Left lung (tissue), 10 donors: Measurements from ENCODE around the gene MAJIN. TPM values are rescaled to one million over a fixed set of nuclear protein-coding genes. Genes with fewer than 3 reads are reported as not detected.

Experiments used
- ATAC-seq: fragments of 200-7000 bp; cut with Tn5 transposase; one replicate; pipeline ENCODE4 v1.9.1; 2020; ENCODE audit warnings: moderate library complexity
- DNase-seq, 4 donors: peaks; one replicate each; pipeline ENCODE4 v3.0.0-alpha.2; 2013 to 2020
- H3K27ac ChIP-seq, 2 donors: fragments of 200-600 bp; sonication (generic) in 1 of 2; one replicate each; pipeline versions ENCODE4 v1.5.0 to v1.8.0; 2020 to 2021
- H3K27me3 ChIP-seq, 2 donors: fragments of 200-600 bp; sonication (generic) in 1 of 2; one replicate each; pipeline versions ENCODE4 v1.5.0 to v1.8.0; 2020 to 2021
- H3K36me3 ChIP-seq, 2 donors: fragments of 200-600 bp; sonication (generic) in 1 of 2; one replicate each; pipeline versions ENCODE4 v1.5.0 to v1.8.0; 2020 to 2021
- H3K4me1 ChIP-seq, 2 donors: fragments of 200-600 bp; one replicate each; pipeline ENCODE4 v1.8.0; 2021
- H3K4me3 ChIP-seq, 2 donors: fragments of 200-600 bp; sonication (generic) in 1 of 2; one replicate each; pipeline versions ENCODE4 v1.5.0 to v1.8.0; 2020 to 2021; ENCODE audit warnings: mild to moderate bottlenecking in 1 of 2
- H3K9me3 ChIP-seq, 2 donors: fragments of 200-600 bp; sonication (generic) in 1 of 2; one replicate each; pipeline versions ENCODE4 v1.5.0 to v1.8.0; 2020 to 2021
- intact Hi-C, 2 donors: fragments of 100-400 bp; cut with DNase I; formaldehyde crosslinking; loops; one replicate each; pipeline versions ENCODE4 v1.11.2 to v1.14.2; 2022
- polyA plus RNA-seq, 6 donors: library from polyadenylated mRNA; unstranded; fragments of 120-200 nt; gene quantifications; one replicate each; pipeline ENCODE4 v1.2.1, GENCODE V29; 2013; ENCODE audit not compliant: insufficient read length in 6 of 6
- total RNA-seq, 2 donors: library from RNA; stranded (reverse); fragmentation: NEBNext Ultra II Directional; extraction: Animal tissue kit (Norgen Biotek cat#: 25700); gene quantifications; one replicate each; pipeline ENCODE4 v1.2.1, GENCODE V29; 2021
- TF ChIP-seq, protein P1 (sequence below), 2 donors: fragments of 200-600 bp; sonication (generic) in 1 of 2; IDR thresholded peaks; one replicate each; pipeline versions ENCODE4 v1.5.0 to v1.8.0; 2021; ENCODE audit warnings: antibody characterized with exemption in 2 of 2
- donor health status: DM: no; HTN: yes; CAD: no.
- donor health status: DM: no; HTN: no; CAD: no.

The MAJIN gene
- total and polyA plus RNA-seq, 8 donors: 0.11 to 0.14 TPM; not detected in 6

DNA sequence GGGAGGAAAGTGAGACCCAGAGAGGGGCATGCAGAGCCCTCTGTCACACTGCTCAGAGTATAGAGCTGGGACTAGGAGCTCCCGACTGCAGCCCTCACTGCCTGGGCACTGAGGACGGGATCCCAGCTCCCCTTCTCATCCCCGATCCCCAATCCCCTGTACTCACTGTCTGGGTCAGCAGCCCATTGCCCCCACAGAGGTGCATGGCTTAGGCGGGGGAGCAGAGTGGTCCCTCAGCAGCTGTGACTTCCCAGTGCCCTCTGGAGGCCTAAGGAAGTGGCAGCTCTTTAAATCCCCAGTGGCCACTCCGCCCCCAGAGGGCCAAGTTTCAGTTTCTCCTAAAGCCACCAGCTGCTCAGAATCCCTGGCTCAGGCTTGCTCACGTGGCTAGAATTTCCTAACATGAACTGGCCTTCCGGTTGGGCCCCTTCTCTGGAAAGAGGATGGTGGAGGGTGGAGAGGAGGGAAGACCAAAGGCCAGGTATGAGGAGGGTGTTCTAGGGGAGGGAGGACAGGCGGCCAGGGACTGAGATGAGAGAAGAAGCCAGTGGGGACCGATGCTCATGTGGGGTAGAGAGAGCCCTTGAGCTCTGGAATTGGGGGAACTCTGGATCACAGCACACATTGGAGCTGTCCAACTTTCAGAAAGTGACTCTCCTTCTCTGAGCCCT lies 24.9 kb upstream of the MAJIN start, which contains the start of gene BATF2:
TSS of gene BATF2 (minus strand) at position 262 of the 671 bp plus-strand sequence. CDS start at position 205, 57 bp downstream.
- peak within 1 kb of the TSS; percentile 40 to 78 for H3K27ac ChIP-seq
- peak within 1 kb of the TSS; percentile 34 to 63 for H3K4me3 ChIP-seq
- H3K27me3 ChIP-seq: no peaks in the 10 kb centered on the region
- TF ChIP-seq, protein P1, sequence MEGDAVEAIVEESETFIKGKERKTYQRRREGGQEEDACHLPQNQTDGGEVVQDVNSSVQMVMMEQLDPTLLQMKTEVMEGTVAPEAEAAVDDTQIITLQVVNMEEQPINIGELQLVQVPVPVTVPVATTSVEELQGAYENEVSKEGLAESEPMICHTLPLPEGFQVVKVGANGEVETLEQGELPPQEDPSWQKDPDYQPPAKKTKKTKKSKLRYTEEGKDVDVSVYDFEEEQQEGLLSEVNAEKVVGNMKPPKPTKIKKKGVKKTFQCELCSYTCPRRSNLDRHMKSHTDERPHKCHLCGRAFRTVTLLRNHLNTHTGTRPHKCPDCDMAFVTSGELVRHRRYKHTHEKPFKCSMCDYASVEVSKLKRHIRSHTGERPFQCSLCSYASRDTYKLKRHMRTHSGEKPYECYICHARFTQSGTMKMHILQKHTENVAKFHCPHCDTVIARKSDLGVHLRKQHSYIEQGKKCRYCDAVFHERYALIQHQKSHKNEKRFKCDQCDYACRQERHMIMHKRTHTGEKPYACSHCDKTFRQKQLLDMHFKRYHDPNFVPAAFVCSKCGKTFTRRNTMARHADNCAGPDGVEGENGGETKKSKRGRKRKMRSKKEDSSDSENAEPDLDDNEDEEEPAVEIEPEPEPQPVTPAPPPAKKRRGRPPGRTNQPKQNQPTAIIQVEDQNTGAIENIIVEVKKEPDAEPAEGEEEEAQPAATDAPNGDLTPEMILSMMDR (IDR thresholded peaks at IDR 0.05): peak; percentile 41 to 52
- no peaks in the 10 kb centered on the region for H3K9me3 ChIP-seq
- ATAC-seq (peak; percentile 98), DNase-seq (peak; percentile 72 to 92 (median 85))
- H3K4me1 ChIP-seq: peaks cover 4 to 46% of the 10 kb centered on the region in 2 donors
- intact Hi-C loops: no loop called here
- peaks cover 0 to 20% of the 10 kb centered on the region in 2 donors for H3K36me3 ChIP-seq

DNA sequence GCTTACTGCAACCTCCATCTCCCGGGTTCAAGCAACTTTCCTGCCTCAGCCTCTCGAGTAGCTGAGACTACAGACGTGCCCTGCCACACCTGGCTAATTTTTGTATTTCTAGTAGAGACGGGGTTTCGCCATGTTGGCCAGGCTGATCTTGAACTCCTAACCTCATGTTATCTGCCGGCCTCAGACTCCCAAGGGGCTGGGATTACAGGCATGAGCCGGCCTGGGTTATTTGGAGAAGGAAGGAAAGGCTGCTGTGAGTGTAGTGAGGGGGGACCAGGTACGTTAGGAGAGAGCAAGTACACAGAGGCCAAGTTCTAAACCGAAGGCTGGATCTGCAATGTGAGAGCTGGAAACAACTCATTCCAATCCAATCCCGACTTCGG lies 24.4 kb upstream of the MAJIN start:
- H3K27ac ChIP-seq: peak overlapping the region; percentile 40 to 78
- no peaks in the 10 kb centered on the region for H3K9me3 ChIP-seq
- TF ChIP-seq, protein P1 (IDR thresholded peaks at IDR 0.05): no peak
- H3K27me3 ChIP-seq: no peaks in the 10 kb centered on the region
- peak overlapping the region; percentile 34 to 63 for H3K4me3 ChIP-seq
- peaks cover 4 to 51% of the 10 kb centered on the region in 2 donors for H3K4me1 ChIP-seq
- no peak for DNase-seq
- intact Hi-C loops: no loop called here
- peak; percentile 21 for ATAC-seq
- H3K36me3 ChIP-seq: peaks cover 0 to 24% of the 10 kb centered on the region in 2 donors

DNA sequence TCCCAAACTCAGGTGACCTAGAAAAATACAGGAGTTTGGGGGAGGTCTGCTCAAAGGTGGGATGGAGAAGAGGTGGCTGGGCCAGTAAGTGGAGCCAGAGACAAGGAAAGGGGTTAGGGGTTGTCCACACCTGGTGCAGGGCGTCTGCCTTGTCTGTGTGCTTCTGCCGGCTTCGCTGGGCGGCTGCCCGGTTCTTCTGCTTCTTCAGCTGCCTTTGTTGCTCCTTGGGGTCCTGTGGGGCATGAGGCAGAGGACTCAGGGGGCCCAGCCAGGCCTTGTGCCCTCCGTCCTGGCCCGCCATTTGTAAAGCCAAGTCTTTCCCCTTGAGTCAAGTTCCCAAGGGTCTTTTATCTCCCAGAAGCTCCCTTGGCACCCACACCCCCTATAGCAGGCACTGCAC lies 22.4 kb upstream of the MAJIN start:
- Histone ChIP-seq H3K36me3 (peaks cover 0 to 27% of the 10 kb centered on the region in 2 donors), H3K4me1 (peaks cover 12 to 71% of the 10 kb centered on the region in 2 donors), H3K9me3 (no peaks in the 10 kb centered on the region), H3K27me3 (no peaks in the 10 kb centered on the region), H3K27ac (peak overlapping the region in 1 of 2 donors; percentile 18), H3K4me3 (no peak overlapping the region)
- TF ChIP-seq, protein P1 (IDR thresholded peaks at IDR 0.05): no peak
- no peak for DNase-seq
- intact Hi-C loops: no loop called here
- ATAC-seq: no peak

DNA sequence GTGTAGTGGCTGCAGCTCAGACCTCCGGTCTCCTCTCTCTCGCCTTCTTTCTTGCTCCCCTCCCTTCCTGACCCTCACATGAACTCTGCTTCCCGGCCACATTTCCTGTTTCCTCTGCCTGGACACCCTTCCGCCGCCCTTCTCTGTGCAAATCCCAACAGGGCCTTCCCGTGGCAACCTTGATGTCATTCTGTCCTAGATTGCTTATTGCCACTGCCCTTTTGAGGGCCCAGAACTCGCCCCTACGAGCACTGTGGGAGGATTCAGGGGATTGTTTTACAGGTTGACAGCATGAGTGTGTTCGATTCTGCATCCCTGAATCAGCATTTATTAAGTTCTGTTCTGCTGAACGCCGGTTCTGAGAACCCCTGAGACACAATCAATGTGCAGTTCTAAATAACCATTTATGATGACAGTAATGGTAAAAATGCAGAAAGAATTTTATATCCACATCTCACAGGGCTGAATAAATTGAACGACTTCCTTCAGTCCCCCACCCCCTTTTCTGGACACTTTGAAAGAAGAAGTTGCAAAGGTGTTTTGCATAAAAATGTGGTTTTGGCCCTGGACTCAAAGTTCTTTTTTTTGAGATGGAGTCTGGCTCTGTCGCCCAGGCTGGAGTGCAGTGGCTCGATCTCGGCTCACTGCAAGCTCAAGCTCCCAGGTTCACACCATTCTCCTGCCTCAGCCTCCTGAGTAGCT lies 18.5 kb upstream of the MAJIN start:
- intact Hi-C loops: no loop called here
- peaks cover 0 to 35% of the 10 kb centered on the region in 2 donors for H3K36me3 ChIP-seq
- H3K9me3 ChIP-seq: no peaks in the 10 kb centered on the region
- no peaks in the 10 kb centered on the region for H3K27me3 ChIP-seq
- H3K27ac ChIP-seq: peak overlapping the region in 1 of 2 donors; percentile 79
- DNase-seq (peak in 3 of 4 donors; percentile 52 to 76 (median 54)), ATAC-seq (peak; percentile 73)
- peaks cover 8 to 64% of the 10 kb centered on the region in 2 donors for H3K4me1 ChIP-seq
- TF ChIP-seq, protein P1 (IDR thresholded peaks at IDR 0.05): no peak
- H3K4me3 ChIP-seq: peak overlapping the region in 1 of 2 donors; percentile 18

DNA sequence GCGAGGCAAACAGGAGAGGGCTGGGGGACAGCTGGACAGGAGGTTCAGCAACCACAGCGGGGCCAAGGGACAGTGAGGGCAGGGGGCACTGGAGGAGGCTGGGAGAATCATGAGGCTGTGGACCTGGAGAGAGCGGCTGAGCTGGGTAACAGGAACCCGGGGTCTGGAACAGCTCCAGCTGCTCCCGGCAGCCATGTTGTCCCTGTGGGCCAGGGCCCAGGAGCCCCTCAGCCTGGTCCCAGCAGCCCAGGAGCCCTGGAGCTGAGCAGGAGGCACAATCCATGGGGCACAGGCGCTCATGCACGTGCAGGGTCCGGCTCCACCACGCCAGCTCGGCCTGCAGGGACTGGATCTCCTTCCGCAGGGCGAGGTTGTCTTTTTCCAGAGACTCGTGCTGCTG lies 17.5 kb upstream of the MAJIN start:
- peak overlapping the region in 1 of 2 donors; percentile 18 for H3K4me3 ChIP-seq
- DNase-seq (peak in 1 of 4 donors; percentile 65), ATAC-seq (no peak)
- peak overlapping the region in 1 of 2 donors; percentile 79 for H3K27ac ChIP-seq
- H3K4me1 ChIP-seq: peaks cover 8 to 54% of the 10 kb centered on the region in 2 donors
- intact Hi-C loops: no loop called here
- TF ChIP-seq, protein P1 (IDR thresholded peaks at IDR 0.05): no peak
- H3K36me3 ChIP-seq: peaks cover 0 to 35% of the 10 kb centered on the region in 2 donors
- no peaks in the 10 kb centered on the region for H3K27me3 ChIP-seq
- H3K9me3 ChIP-seq: no peaks in the 10 kb centered on the region
